Stimulated activated CD4-positive, alpha-beta T cell treated with anti-CD3 and anti-CD28 coated beads, Interleukin-1b, Interleukin-23, amount 100 ng/mL, for 48 hours (primary cell): Measurements from ENCODE around the gene HES3.

Source experiments
- DNase-seq: peaks from one replicate; pipeline ENCODE4 v3.0.0-alpha.2; 2020

The HES3 gene

GRCh38 chr1:6281511-6282402 lies 37.8 kb downstream of the HES3 start:
- no peak for DNase-seq

GRCh38 chr1:6282577-6283270 lies 38.7 kb downstream of the HES3 start:
- DNase-seq: no peak

GRCh38 chr1:6285336-6285735 lies 41.4 kb downstream of the HES3 start:
- DNase-seq: no peak

GRCh38 chr1:6286266-6286665 lies 42.3 kb downstream of the HES3 start:
- DNase-seq: no peak

GRCh38 chr1:6287029-6287428 lies 43.0 kb downstream of the HES3 start:
- DNase-seq: no peak

GRCh38 chr1:6287431-6287886 lies 43.5 kb downstream of the HES3 start:
- DNase-seq: no peak

GRCh38 chr1:6288026-6288425 lies 44.0 kb downstream of the HES3 start:
- no peak for DNase-seq

- DNase-seq: no peak
Observed at GRCh38 chr1:6288665-6289064, 44.7 kb downstream of the HES3 start.

GRCh38 chr1:6292102-6292501 lies 48.1 kb downstream of the HES3 start:
- no peak for DNase-seq

GRCh38 chr1:6294080-6294889 lies 50.3 kb downstream of the HES3 start:
- DNase-seq: no peak

GRCh38 chr1:6294890-6295556 lies 51.0 kb downstream of the HES3 start:
- no peak for DNase-seq
